ENCODE measurements around the gene MAD1L1.

DNA sequence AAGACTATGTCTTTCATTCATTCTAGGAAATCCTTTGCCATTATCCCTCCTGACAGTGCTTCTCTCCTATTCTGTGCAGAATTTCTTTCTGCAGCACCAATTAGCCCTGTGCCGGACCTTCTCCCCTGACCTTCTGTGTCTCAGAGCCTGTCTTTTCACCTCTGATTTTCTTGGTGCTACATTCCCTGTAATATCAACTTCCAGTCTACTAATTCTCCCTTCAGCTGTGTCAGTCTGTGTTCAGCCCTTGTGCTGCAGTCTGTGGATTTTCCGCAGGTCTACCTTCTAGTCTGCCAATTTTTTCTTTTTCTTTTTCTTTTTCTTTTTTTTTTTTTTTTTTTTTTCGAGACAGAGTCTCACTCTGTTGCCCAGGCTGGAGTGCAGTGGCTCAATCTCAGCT lies 446.9 kb downstream of the MAD1L1 start:
- TF ChIP-seq, protein P1, sequence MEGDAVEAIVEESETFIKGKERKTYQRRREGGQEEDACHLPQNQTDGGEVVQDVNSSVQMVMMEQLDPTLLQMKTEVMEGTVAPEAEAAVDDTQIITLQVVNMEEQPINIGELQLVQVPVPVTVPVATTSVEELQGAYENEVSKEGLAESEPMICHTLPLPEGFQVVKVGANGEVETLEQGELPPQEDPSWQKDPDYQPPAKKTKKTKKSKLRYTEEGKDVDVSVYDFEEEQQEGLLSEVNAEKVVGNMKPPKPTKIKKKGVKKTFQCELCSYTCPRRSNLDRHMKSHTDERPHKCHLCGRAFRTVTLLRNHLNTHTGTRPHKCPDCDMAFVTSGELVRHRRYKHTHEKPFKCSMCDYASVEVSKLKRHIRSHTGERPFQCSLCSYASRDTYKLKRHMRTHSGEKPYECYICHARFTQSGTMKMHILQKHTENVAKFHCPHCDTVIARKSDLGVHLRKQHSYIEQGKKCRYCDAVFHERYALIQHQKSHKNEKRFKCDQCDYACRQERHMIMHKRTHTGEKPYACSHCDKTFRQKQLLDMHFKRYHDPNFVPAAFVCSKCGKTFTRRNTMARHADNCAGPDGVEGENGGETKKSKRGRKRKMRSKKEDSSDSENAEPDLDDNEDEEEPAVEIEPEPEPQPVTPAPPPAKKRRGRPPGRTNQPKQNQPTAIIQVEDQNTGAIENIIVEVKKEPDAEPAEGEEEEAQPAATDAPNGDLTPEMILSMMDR (conservative IDR thresholded peaks at IDR 0.05), result no peak
- TF ChIP-seq EZH2 (IDR thresholded peaks at IDR 0.05; ENCODE audit: low read depth), result no peak

Data from PC-9 (cell line).